ENCODE measurements around the gene GPRIN3. TPM values are rescaled to one million over a fixed set of nuclear protein-coding genes. Genes with fewer than 3 reads are reported as not detected.

The GPRIN3 gene
- total and polyA plus RNA-seq, 10 of the 15 experiments (the other 5 are each of a cell fraction or from before 2014, with no cell fraction given): under 0.01 to 0.05 (median 0.01) TPM; not detected in 6

GRCh38 chr4:89322671-89323070 is 15.1 kb upstream of the GPRIN3 start (continued):
- TF ChIP-seq, protein P1, sequence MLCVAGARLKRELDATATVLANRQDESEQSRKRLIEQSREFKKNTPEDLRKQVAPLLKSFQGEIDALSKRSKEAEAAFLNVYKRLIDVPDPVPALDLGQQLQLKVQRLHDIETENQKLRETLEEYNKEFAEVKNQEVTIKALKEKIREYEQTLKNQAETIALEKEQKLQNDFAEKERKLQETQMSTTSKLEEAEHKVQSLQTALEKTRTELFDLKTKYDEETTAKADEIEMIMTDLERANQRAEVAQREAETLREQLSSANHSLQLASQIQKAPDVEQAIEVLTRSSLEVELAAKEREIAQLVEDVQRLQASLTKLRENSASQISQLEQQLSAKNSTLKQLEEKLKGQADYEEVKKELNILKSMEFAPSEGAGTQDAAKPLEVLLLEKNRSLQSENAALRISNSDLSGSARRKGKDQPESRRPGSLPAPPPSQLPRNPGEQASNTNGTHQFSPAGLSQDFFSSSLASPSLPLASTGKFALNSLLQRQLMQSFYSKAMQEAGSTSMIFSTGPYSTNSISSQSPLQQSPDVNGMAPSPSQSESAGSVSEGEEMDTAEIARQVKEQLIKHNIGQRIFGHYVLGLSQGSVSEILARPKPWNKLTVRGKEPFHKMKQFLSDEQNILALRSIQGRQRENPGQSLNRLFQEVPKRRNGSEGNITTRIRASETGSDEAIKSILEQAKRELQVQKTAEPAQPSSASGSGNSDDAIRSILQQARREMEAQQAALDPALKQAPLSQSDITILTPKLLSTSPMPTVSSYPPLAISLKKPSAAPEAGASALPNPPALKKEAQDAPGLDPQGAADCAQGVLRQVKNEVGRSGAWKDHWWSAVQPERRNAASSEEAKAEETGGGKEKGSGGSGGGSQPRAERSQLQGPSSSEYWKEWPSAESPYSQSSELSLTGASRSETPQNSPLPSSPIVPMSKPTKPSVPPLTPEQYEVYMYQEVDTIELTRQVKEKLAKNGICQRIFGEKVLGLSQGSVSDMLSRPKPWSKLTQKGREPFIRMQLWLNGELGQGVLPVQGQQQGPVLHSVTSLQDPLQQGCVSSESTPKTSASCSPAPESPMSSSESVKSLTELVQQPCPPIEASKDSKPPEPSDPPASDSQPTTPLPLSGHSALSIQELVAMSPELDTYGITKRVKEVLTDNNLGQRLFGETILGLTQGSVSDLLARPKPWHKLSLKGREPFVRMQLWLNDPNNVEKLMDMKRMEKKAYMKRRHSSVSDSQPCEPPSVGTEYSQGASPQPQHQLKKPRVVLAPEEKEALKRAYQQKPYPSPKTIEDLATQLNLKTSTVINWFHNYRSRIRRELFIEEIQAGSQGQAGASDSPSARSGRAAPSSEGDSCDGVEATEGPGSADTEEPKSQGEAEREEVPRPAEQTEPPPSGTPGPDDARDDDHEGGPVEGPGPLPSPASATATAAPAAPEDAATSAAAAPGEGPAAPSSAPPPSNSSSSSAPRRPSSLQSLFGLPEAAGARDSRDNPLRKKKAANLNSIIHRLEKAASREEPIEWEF (IDR thresholded peaks at IDR 0.05; ENCODE audit: insufficient replicate concordance, low read depth, low read length): no peak

GRCh38 chr4:89319756-89320155 is 12.2 kb upstream of the GPRIN3 start:
- H3K79me2 ChIP-seq (ENCODE audit: control insufficient read depth, insufficient read depth, low read length): no peaks in the 10 kb centered on the region
- no peaks in the 10 kb centered on the region for H3K27me3 ChIP-seq (replicated peaks in 1 of 2; ENCODE audit: control insufficient read depth in 2 of 2, insufficient read depth in 2 of 2, low read length in 1 of 2)
- no peaks in the 10 kb centered on the region for H3K4me1 ChIP-seq (ENCODE audit: control insufficient read depth, insufficient read depth, low read length)
- ChIA-PET RAD21 (ENCODE audit: unreplicated experiment) (no interaction called here), CTCF (no interaction called here), SMC1A (ENCODE audit: uncharacterized antibody, unreplicated experiment) (no interaction called here), POLR2A (interaction anchor here (0.7 kb wide), 1 partner anchor 906 kb away, joined by 3 read pairs; no protein-coding TSS in a partner anchor)
- no peak overlapping the region for H3K9ac ChIP-seq (ENCODE audit: control insufficient read depth, insufficient read depth, low read length)
- 63% methylated on average over 2 of the region's 2 CpGs for WGBS (ENCODE audit: insufficient coverage, insufficient replicate concordance, low lambda C conversion rate, missing lambda C conversion rate)
- no TSS peak for BruUV-seq (replicated peaks)
- TF ChIP-seq TCF3 (IDR thresholded peaks at IDR 0.05; ENCODE audit: borderline replicate concordance, insufficient read depth, low read depth, low read length) (no peak), CREM (IDR thresholded peaks at IDR 0.05; ENCODE audit: low read depth) (no peak), KLF5 (IDR thresholded peaks at IDR 0.05; ENCODE audit: partially characterized antibody) (no peak), MYC (IDR thresholded peaks at IDR 0.05; ENCODE audit: insufficient read depth, insufficient read length, insufficient replicate concordance, low read length, severe bottlenecking) (no peak), YY1 (IDR thresholded peaks at IDR 0.05; ENCODE audit: low read depth, low read length) (no peak), DPF2 (IDR thresholded peaks at IDR 0.05) (no peak), SP1 (IDR thresholded peaks at IDR 0.05; ENCODE audit: low read depth, low read length) (no peak), BACH1 (IDR thresholded peaks at IDR 0.05; ENCODE audit: borderline replicate concordance) (no peak), BHLHE40 (IDR thresholded peaks at IDR 0.05; ENCODE audit: borderline replicate concordance in 1 of 2, low read depth in 2 of 2, low read length in 1 of 2) (no peak), REST (IDR thresholded peaks at IDR 0.05; ENCODE audit: low read depth, low read length) (no peak), SUPT20H (IDR thresholded peaks at IDR 0.05; ENCODE audit: borderline replicate concordance, control insufficient read depth, low read depth, low read length) (no peak)
- intact Hi-C loops (cut with micrococcal nuclease; ENCODE audit: unreplicated experiment) (no loop called here), in situ Hi-C loops (cut with MboI) (no loop called here)
- FAIRE-seq (no peak), DNase-seq (ENCODE audit: low read depth, low spot score) (no peak), ATAC-seq (no peak)
- no peaks in the 10 kb centered on the region for H3K36me3 ChIP-seq (ENCODE audit: control insufficient read depth in 2 of 2, insufficient read depth in 2 of 2, low read length in 1 of 2)
- H4K20me1 ChIP-seq (ENCODE audit: control insufficient read depth, insufficient read depth): no peaks in the 10 kb centered on the region
- no peak overlapping the region for H3K4me3 ChIP-seq
- H3K27ac ChIP-seq (ENCODE audit: control insufficient read depth, insufficient read depth): no peak overlapping the region
- H3K4me2 ChIP-seq (ENCODE audit: control insufficient read depth, insufficient read depth): no peak overlapping the region
- no peaks in the 10 kb centered on the region for H3K9me3 ChIP-seq (replicated peaks; ENCODE audit: control insufficient read depth, insufficient read depth, low read length)
- H2AFZ ChIP-seq (ENCODE audit: control insufficient read depth, low read depth, low read length): no peak overlapping the region
